MCF 10A (cell line): ENCODE data around the gene TBC1D10A. TPM values are rescaled to one million over a fixed set of nuclear protein-coding genes. Genes with fewer than 3 reads are reported as not detected.
A peak's percentile ranks its signal among the peaks of the same experiment; 100 is the strongest.

Source experiments
- BruUV-seq: library from RNA; stranded (reverse); fragments of 400-500 nt; replicated peaks from 2 replicates; lab custom pipeline; 2021; lab: Mats Ljungman, UMichigan
- CTCF ChIA-PET: fragments of 300-600 bp; sonication (Branson Sonifier 250); formaldehyde crosslinking; extraction: SDS; loops from one replicate; lab custom pipeline; 2021; ENCODE audit warnings: antibody characterized with exemption, inconsistent platforms; lab: Yijun Ruan, JAX
- POLR2A ChIA-PET: fragments of 300-600, 350-650 bp; sonication (Branson Sonifier 250); formaldehyde crosslinking; extraction: SDS; loops from one replicate; lab custom pipeline; 2020; ENCODE audit warnings: antibody characterized with exemption, inconsistent platforms; lab: Yijun Ruan, JAX
- DNase-seq: peaks from one replicate; pipeline ENCODE4 v3.0.0-alpha.2; 2018; ENCODE audit not compliant: unreplicated experiment
- H3K27ac Mint-ChIP-seq: one replicate; pipeline ENCODE4 v1.8.0; 2022; ENCODE audit warnings: mild to moderate bottlenecking, low read depth, mixed read lengths; ENCODE audit not compliant: unreplicated experiment
- H3K27me3 Mint-ChIP-seq: one replicate; pipeline ENCODE4 v1.8.0; 2022; ENCODE audit warnings: mixed read lengths; ENCODE audit not compliant: insufficient read depth, unreplicated experiment
- H3K36me3 Mint-ChIP-seq: one replicate; pipeline ENCODE4 v1.8.0; 2022; ENCODE audit warnings: mild to moderate bottlenecking, moderate library complexity, mixed read lengths; ENCODE audit not compliant: insufficient read depth, unreplicated experiment
- H3K4me1 Mint-ChIP-seq: one replicate; pipeline ENCODE4 v1.8.0; 2022; ENCODE audit warnings: mixed read lengths; ENCODE audit not compliant: insufficient read depth, unreplicated experiment
- H3K4me3 Mint-ChIP-seq: one replicate; pipeline ENCODE4 v1.8.0; 2022; ENCODE audit warnings: mild to moderate bottlenecking, moderate library complexity, mixed read lengths; ENCODE audit not compliant: unreplicated experiment
- H3K9me3 Mint-ChIP-seq: one replicate; pipeline ENCODE4 v1.8.0; 2022; ENCODE audit warnings: mixed read lengths; ENCODE audit not compliant: unreplicated experiment
- intact Hi-C: fragments of 100-400 bp; cut with micrococcal nuclease; formaldehyde crosslinking; loops from 2 replicates; pipeline ENCODE4 v1.14.1; 2022
- total RNA-seq: library from RNA; stranded (reverse); gene quantifications from 2 replicates; pipeline ENCODE4 v1.2.3, GENCODE V29; 2022
- TF ChIP-seq, protein P1 (sequence below): fragments of 200-600 bp; IDR thresholded peaks from one replicate; pipeline ENCODE4 v1.8.0; 2022; ENCODE audit warnings: antibody characterized with exemption, mild to moderate bottlenecking; ENCODE audit not compliant: unreplicated experiment

Gene TBC1D10A
- total RNA-seq, 1 experiment from 2014 or later = 11.1 TPM

GRCh38 chr22:30299322-30299721, 27.4 kb downstream of the TBC1D10A start:
- ChIA-PET CTCF (interaction anchor here (1.0 to 1.6 kb wide), 2 partner anchors 12 to 15 kb away, joined by 3 to 4 read pairs; no protein-coding TSS in a partner anchor), POLR2A (interaction anchor here (1.3 to 2.1 kb wide), 2 partner anchors 9 to 24 kb away, joined by 3 to 7 read pairs; partner anchors contain the start of gene CASTOR1)
- TF ChIP-seq, protein P1, sequence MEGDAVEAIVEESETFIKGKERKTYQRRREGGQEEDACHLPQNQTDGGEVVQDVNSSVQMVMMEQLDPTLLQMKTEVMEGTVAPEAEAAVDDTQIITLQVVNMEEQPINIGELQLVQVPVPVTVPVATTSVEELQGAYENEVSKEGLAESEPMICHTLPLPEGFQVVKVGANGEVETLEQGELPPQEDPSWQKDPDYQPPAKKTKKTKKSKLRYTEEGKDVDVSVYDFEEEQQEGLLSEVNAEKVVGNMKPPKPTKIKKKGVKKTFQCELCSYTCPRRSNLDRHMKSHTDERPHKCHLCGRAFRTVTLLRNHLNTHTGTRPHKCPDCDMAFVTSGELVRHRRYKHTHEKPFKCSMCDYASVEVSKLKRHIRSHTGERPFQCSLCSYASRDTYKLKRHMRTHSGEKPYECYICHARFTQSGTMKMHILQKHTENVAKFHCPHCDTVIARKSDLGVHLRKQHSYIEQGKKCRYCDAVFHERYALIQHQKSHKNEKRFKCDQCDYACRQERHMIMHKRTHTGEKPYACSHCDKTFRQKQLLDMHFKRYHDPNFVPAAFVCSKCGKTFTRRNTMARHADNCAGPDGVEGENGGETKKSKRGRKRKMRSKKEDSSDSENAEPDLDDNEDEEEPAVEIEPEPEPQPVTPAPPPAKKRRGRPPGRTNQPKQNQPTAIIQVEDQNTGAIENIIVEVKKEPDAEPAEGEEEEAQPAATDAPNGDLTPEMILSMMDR = no peak
- Mint-ChIP-seq H3K27me3 (no peaks in the 10 kb centered on the region), H3K36me3 (peaks cover 21% of the 10 kb centered on the region), H3K27ac (no peak overlapping the region), H3K4me1 (peaks cover 31% of the 10 kb centered on the region), H3K9me3 (no peaks in the 10 kb centered on the region), H3K4me3 (no peak overlapping the region)
- BruUV-seq = no TSS peak
- intact Hi-C loops = no loop called here
- DNase-seq = no peak

- Mint-ChIP-seq H3K27ac (peak overlapping the region; percentile 59), H3K9me3 (no peaks in the 10 kb centered on the region), H3K27me3 (no peaks in the 10 kb centered on the region), H3K4me1 (peaks cover 20% of the 10 kb centered on the region), H3K36me3 (peaks cover 21% of the 10 kb centered on the region), H3K4me3 (no peak overlapping the region)
- no peak for DNase-seq
- ChIA-PET POLR2A (interaction anchor here (1.3 to 2.1 kb wide), 2 partner anchors 8 to 25 kb away, joined by 3 to 7 read pairs; partner anchors contain the start of gene CASTOR1), CTCF (interaction anchor here (0.6 to 1.6 kb wide), 3 partner anchors 11 to 812 kb away, joined by 3 to 4 read pairs (median 3); no protein-coding TSS in a partner anchor)
- no TSS peak for BruUV-seq
- TF ChIP-seq, protein P1 = no peak
- intact Hi-C loops = no loop called here
Measured at GRCh38 chr22:30297991-30298701, 28.6 kb downstream of the TBC1D10A start.

GRCh38 chr22:30297276-30297990, 29.3 kb downstream of the TBC1D10A start:
- H3K9me3 Mint-ChIP-seq = no peaks in the 10 kb centered on the region
- TF ChIP-seq, protein P1 = no peak
- ChIA-PET CTCF (interaction anchor here (1.0 to 1.1 kb wide), 2 partner anchors 11 to 100 kb away, joined by 3 to 4 read pairs; no protein-coding TSS in a partner anchor), POLR2A (interaction anchor here (0.7 to 2.1 kb wide), 2 partner anchors 8 to 555 kb away, joined by 3 to 7 read pairs; partner anchors contain the start of gene CASTOR1)
- H3K27me3 Mint-ChIP-seq = no peaks in the 10 kb centered on the region
- peaks cover 21% of the 10 kb centered on the region for H3K36me3 Mint-ChIP-seq
- H3K27ac Mint-ChIP-seq = no peak overlapping the region
- peaks cover 13% of the 10 kb centered on the region for H3K4me1 Mint-ChIP-seq
- BruUV-seq = no TSS peak
- H3K4me3 Mint-ChIP-seq = no peak overlapping the region
- no peak for DNase-seq
- intact Hi-C loops = no loop called here

DNA sequence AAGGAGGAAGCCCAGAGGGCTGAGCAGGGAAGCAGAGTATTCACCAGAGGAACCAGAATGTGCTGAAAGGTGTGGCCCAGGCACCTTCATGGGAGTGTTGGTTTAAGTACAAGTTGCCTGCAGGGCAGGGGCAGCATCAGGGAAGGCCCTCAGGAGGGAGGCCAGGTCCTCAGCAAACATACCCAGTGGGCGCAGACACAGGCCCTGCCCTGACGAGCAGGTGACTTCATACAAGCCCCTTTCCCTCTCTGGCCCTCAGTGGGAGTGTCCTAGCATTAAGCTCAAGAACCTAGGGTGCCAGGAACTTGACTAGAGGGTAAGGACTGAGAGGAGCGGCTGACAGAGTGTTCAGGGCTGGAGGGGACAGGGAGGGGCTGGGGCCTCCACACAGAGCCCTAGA, 29.9 kb downstream of the TBC1D10A start:
- H3K4me3 Mint-ChIP-seq = no peak overlapping the region
- ChIA-PET POLR2A (no interaction called here), CTCF (interaction anchor here (1.0 to 1.1 kb wide), 2 partner anchors 11 to 101 kb away, joined by 3 to 4 read pairs; no protein-coding TSS in a partner anchor)
- H3K36me3 Mint-ChIP-seq = peaks cover 21% of the 10 kb centered on the region
- no peak for DNase-seq
- TF ChIP-seq, protein P1 = no peak
- BruUV-seq = no TSS peak
- no peaks in the 10 kb centered on the region for H3K27me3 Mint-ChIP-seq
- H3K9me3 Mint-ChIP-seq = no peaks in the 10 kb centered on the region
- H3K27ac Mint-ChIP-seq = no peak overlapping the region
- intact Hi-C loops = no loop called here
- peaks cover 7% of the 10 kb centered on the region for H3K4me1 Mint-ChIP-seq
